ENCODE measurements around the gene ODR4. TPM values are rescaled to one million over a fixed set of nuclear protein-coding genes. Genes with fewer than 3 reads are reported as not detected.

ODR4 gene
- polyA plus RNA-seq, 1 of the 3 experiments (the other 2 are of a cell fraction), result 8.2 TPM

DNA sequence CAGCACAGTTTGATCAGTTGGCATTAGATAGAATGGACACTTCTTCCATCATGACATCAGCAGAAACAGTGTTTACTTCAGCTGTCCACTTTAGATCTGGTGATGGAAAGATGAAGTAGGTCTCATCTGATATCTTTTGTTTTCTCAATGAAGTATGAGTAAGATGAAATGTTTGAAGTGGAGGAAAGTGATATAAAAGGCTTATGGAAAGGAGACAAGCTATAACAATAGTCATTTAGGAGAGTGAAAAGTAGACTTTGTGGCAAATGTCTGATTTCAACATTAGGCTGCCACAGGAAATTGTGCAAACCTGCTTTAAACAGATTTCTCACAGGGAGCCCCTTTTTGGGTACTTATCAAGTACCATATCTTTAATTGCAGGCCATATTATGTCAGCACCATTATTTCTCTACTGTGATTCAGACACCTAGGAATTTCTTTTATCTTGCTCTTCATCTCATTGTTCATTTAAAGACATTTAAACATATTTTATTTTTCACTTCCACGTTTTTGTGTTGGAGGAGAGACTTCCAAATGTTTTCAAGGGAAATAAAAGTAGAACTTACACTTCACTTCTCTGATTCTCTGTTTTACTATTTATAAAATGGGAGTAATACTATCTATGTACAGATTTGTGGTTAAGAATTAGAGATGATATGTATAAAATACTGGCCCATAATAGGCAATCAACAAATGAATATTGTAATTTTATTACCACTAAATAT lies 67.2 kb downstream of the ODR4 start (continued):
- TF ChIP-seq EZH2phosphoT487 (IDR thresholded peaks at IDR 0.05; ENCODE audit: borderline replicate concordance, low read depth), result no peak
- TF ChIP-seq FOXJ3 (CRISPR knock-in tag; IDR thresholded peaks at IDR 0.05), result no peak
- TF ChIP-seq, protein P1, sequence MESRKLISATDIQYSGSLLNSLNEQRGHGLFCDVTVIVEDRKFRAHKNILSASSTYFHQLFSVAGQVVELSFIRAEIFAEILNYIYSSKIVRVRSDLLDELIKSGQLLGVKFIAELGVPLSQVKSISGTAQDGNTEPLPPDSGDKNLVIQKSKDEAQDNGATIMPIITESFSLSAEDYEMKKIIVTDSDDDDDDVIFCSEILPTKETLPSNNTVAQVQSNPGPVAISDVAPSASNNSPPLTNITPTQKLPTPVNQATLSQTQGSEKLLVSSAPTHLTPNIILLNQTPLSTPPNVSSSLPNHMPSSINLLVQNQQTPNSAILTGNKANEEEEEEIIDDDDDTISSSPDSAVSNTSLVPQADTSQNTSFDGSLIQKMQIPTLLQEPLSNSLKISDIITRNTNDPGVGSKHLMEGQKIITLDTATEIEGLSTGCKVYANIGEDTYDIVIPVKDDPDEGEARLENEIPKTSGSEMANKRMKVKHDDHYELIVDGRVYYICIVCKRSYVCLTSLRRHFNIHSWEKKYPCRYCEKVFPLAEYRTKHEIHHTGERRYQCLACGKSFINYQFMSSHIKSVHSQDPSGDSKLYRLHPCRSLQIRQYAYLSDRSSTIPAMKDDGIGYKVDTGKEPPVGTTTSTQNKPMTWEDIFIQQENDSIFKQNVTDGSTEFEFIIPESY (IDR thresholded peaks at IDR 0.05; ENCODE audit: borderline replicate concordance, low read depth), result peak; percentile 70; the same call in 1 of the 2 replicates
- TF ChIP-seq NFIC (IDR thresholded peaks at IDR 0.05; ENCODE audit: borderline replicate concordance), result peak; percentile 70; the same call in 1 of the 2 replicates
- no peak for TF ChIP-seq SIN3A (IDR thresholded peaks at IDR 0.05; ENCODE audit: borderline replicate concordance, low read depth, low read length)
- TF ChIP-seq, protein P2, sequence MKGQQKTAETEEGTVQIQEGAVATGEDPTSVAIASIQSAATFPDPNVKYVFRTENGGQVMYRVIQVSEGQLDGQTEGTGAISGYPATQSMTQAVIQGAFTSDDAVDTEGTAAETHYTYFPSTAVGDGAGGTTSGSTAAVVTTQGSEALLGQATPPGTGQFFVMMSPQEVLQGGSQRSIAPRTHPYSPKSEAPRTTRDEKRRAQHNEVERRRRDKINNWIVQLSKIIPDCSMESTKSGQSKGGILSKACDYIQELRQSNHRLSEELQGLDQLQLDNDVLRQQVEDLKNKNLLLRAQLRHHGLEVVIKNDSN (IDR thresholded peaks at IDR 0.05; ENCODE audit: borderline replicate concordance, low read depth), result no peak
- peak; percentile 81; the same call in 1 of the 2 replicates for TF ChIP-seq FOXM1 (IDR thresholded peaks at IDR 0.05; ENCODE audit: low read depth)
- TF ChIP-seq YY1 (IDR thresholded peaks at IDR 0.05; ENCODE audit: low read depth), result no peak
- TF ChIP-seq RAD21 (IDR thresholded peaks at IDR 0.05; ENCODE audit: low read length), result no peak

DNA sequence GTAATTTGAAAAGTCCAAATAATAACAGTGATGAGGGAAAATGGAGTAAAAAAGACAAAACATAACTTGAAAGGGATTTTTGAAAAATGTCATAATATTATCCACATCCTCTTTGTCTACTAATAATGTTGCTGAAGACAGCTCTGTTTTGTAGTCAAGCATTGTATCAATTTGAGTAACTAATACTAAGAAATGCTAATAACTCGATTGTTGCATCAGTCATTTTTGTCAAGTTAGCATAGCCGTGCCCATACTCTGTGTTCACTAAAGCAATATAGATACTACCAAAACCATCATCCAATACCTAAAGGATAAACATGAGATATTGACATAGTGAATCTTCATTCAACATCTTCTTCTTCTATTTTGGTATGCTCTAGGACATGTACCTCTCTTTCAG lies 68.0 kb downstream of the ODR4 start:
- no peak overlapping the region for H3K4me2 ChIP-seq
- 100% methylated on average over 2 of the region's 2 CpGs for WGBS (ENCODE audit: low lambda C conversion rate)
- H3K36me3 ChIP-seq (replicated peaks in 1 of 2; ENCODE audit: control insufficient read depth in 1 of 2, insufficient read depth in 2 of 2, low read length in 1 of 2), result no peaks in the 10 kb centered on the region
- no peak overlapping the region for H3K4me3 ChIP-seq (ENCODE audit: low read depth in 2 of 2, low read length in 1 of 2)
- H3K79me2 ChIP-seq (ENCODE audit: insufficient read depth), result no peaks in the 10 kb centered on the region
- no peak for DNase-seq
- H3K9ac ChIP-seq, result no peak overlapping the region
- peaks cover 34% of the 10 kb centered on the region for H3F3A ChIP-seq (replicated peaks; ENCODE audit: insufficient read depth)
- H3K27ac ChIP-seq (ENCODE audit: low read depth in 2 of 2, low read length in 1 of 2), result peak overlapping the region in 1 of 2 experiments; percentile 70; a peak in 2 of 4 replicates
- H3K27me3 ChIP-seq (ENCODE audit: insufficient read depth), result no peaks in the 10 kb centered on the region
- H3K4me1 ChIP-seq (ENCODE audit: control insufficient read depth in 1 of 2, insufficient read depth in 2 of 2, low read depth in 1 of 2, low read length in 1 of 2), result no peaks in the 10 kb centered on the region; a peak in 2 of 4 replicates
- H4K20me1 ChIP-seq (ENCODE audit: insufficient read depth), result no peaks in the 10 kb centered on the region
- TF ChIP-seq, protein P3, sequence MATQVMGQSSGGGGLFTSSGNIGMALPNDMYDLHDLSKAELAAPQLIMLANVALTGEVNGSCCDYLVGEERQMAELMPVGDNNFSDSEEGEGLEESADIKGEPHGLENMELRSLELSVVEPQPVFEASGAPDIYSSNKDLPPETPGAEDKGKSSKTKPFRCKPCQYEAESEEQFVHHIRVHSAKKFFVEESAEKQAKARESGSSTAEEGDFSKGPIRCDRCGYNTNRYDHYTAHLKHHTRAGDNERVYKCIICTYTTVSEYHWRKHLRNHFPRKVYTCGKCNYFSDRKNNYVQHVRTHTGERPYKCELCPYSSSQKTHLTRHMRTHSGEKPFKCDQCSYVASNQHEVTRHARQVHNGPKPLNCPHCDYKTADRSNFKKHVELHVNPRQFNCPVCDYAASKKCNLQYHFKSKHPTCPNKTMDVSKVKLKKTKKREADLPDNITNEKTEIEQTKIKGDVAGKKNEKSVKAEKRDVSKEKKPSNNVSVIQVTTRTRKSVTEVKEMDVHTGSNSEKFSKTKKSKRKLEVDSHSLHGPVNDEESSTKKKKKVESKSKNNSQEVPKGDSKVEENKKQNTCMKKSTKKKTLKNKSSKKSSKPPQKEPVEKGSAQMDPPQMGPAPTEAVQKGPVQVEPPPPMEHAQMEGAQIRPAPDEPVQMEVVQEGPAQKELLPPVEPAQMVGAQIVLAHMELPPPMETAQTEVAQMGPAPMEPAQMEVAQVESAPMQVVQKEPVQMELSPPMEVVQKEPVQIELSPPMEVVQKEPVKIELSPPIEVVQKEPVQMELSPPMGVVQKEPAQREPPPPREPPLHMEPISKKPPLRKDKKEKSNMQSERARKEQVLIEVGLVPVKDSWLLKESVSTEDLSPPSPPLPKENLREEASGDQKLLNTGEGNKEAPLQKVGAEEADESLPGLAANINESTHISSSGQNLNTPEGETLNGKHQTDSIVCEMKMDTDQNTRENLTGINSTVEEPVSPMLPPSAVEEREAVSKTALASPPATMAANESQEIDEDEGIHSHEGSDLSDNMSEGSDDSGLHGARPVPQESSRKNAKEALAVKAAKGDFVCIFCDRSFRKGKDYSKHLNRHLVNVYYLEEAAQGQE (IDR thresholded peaks at IDR 0.05; ENCODE audit: low read depth, low read length), result no peak
- TF ChIP-seq MEF2A (IDR thresholded peaks at IDR 0.05; ENCODE audit: borderline replicate concordance, low read depth), result no peak
- TF ChIP-seq, protein P4, sequence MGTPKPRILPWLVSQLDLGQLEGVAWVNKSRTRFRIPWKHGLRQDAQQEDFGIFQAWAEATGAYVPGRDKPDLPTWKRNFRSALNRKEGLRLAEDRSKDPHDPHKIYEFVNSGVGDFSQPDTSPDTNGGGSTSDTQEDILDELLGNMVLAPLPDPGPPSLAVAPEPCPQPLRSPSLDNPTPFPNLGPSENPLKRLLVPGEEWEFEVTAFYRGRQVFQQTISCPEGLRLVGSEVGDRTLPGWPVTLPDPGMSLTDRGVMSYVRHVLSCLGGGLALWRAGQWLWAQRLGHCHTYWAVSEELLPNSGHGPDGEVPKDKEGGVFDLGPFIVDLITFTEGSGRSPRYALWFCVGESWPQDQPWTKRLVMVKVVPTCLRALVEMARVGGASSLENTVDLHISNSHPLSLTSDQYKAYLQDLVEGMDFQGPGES (IDR thresholded peaks at IDR 0.05; ENCODE audit: low read depth, low read length), result no peak
- TF ChIP-seq FOXM1 (IDR thresholded peaks at IDR 0.05; ENCODE audit: low read depth), result no peak
- no peak for TF ChIP-seq CHD2 (IDR thresholded peaks at IDR 0.05; ENCODE audit: low read length, partially characterized antibody)
- TF ChIP-seq RFX5 (IDR thresholded peaks at IDR 0.05; ENCODE audit: low read length), result no peak
- no peak for TF ChIP-seq RAD21 (IDR thresholded peaks at IDR 0.05; ENCODE audit: low read length)
- TF ChIP-seq FOSL2 (IDR thresholded peaks at IDR 0.05; ENCODE audit: borderline replicate concordance, low read depth), result no peak
- TF ChIP-seq EP300 (IDR thresholded peaks at IDR 0.05; ENCODE audit: borderline replicate concordance in 1 of 2, low read depth in 1 of 2, low read length in 1 of 2), result no peak
- no peaks in the 10 kb centered on the region for H3K9me2 ChIP-seq
- no peaks in the 10 kb centered on the region for H3K9me3 ChIP-seq
- H2AFZ ChIP-seq (ENCODE audit: low read depth), result no peak overlapping the region
- ChIA-PET POLR2A (no interaction called here), CTCF (no interaction called here)

All from SK-N-SH (cell line).